ENCODE data around the gene ASS1. TPM values are rescaled to one million over a fixed set of nuclear protein-coding genes. Genes with fewer than 3 reads are reported as not detected.

The ASS1 gene
- total and polyA plus RNA-seq, 3 donors from 2014 or later, result 68.5 to 153 (median 90.2) TPM

DNA sequence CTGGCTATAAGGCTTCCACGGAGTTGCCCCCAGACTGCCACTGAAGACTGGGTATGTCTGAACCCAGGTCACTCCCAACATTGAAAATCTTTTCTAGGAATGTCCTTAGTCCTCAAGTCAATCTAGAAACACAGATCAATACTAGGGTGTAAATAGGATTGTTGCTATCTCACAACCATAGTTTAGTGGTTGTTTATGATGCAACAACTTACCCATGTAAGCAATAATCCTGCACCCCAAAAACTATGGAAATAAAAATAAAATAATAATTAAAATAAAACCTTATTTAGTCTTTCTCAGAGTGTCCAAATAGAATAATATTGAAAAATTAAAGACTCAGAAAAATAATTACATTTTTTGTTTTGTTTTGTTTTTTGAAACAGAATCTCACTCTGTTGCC, 68.3 kb downstream of the ASS1 start:
- DNase-seq, result no peak
- H3K27ac ChIP-seq, result no peak overlapping the region
- no peaks in the 10 kb centered on the region for H3K36me3 ChIP-seq (ENCODE audit: low read depth, missing control alignments)
- H3K4me3 ChIP-seq, result no peak overlapping the region
- H3K4me1 ChIP-seq, result no peaks in the 10 kb centered on the region
- H3K9me3 ChIP-seq, result no peaks in the 10 kb centered on the region
- no peaks in the 10 kb centered on the region for H3K27me3 ChIP-seq
- intact Hi-C loops (cut with DNase I; ENCODE audit: low total_unique reads), result no loop called here
- 96 to 100% methylated on average over 1 of the region's 1 CpG for WGBS, 2 donors
- TF ChIP-seq, protein P1, sequence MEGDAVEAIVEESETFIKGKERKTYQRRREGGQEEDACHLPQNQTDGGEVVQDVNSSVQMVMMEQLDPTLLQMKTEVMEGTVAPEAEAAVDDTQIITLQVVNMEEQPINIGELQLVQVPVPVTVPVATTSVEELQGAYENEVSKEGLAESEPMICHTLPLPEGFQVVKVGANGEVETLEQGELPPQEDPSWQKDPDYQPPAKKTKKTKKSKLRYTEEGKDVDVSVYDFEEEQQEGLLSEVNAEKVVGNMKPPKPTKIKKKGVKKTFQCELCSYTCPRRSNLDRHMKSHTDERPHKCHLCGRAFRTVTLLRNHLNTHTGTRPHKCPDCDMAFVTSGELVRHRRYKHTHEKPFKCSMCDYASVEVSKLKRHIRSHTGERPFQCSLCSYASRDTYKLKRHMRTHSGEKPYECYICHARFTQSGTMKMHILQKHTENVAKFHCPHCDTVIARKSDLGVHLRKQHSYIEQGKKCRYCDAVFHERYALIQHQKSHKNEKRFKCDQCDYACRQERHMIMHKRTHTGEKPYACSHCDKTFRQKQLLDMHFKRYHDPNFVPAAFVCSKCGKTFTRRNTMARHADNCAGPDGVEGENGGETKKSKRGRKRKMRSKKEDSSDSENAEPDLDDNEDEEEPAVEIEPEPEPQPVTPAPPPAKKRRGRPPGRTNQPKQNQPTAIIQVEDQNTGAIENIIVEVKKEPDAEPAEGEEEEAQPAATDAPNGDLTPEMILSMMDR (IDR thresholded peaks at IDR 0.05), result no peak
- TF ChIP-seq POLR2A (IDR thresholded peaks at IDR 0.05), result no peak

- Histone ChIP-seq H3K27me3 (no peaks in the 10 kb centered on the region), H3K36me3 (ENCODE audit: low read depth, missing control alignments) (no peaks in the 10 kb centered on the region), H3K4me1 (no peaks in the 10 kb centered on the region), H3K27ac (no peak overlapping the region), H3K9me3 (no peaks in the 10 kb centered on the region), H3K4me3 (no peak overlapping the region)
- no peak for DNase-seq
- TF ChIP-seq, protein P1 (IDR thresholded peaks at IDR 0.05), result no peak
- no peak for TF ChIP-seq POLR2A (IDR thresholded peaks at IDR 0.05)
- WGBS, 2 donors, result 75 to 100% methylated on average over 3 to 4 of the region's 4 CpGs
- intact Hi-C loops (cut with DNase I; ENCODE audit: low total_unique reads), result no loop called here
Observed at GRCh38 chr9:130518233-130518632, 73.5 kb downstream of the ASS1 start.

- H3K4me1 ChIP-seq, result no peaks in the 10 kb centered on the region
- no peak for DNase-seq
- no peaks in the 10 kb centered on the region for H3K36me3 ChIP-seq (ENCODE audit: low read depth, missing control alignments)
- WGBS, 2 donors, result 73% methylated on average over 17 to 24 of the region's 24 CpGs
- H3K27ac ChIP-seq, result no peak overlapping the region
- H3K27me3 ChIP-seq, result no peaks in the 10 kb centered on the region
- intact Hi-C loops (cut with DNase I; ENCODE audit: low total_unique reads), result no loop called here
- no peak for TF ChIP-seq POLR2A (IDR thresholded peaks at IDR 0.05)
- TF ChIP-seq, protein P1 (IDR thresholded peaks at IDR 0.05), result no peak
- H3K4me3 ChIP-seq, result no peak overlapping the region
- no peaks in the 10 kb centered on the region for H3K9me3 ChIP-seq
Observed at GRCh38 chr9:130518943-130519799, 74.4 kb downstream of the ASS1 start.

DNA sequence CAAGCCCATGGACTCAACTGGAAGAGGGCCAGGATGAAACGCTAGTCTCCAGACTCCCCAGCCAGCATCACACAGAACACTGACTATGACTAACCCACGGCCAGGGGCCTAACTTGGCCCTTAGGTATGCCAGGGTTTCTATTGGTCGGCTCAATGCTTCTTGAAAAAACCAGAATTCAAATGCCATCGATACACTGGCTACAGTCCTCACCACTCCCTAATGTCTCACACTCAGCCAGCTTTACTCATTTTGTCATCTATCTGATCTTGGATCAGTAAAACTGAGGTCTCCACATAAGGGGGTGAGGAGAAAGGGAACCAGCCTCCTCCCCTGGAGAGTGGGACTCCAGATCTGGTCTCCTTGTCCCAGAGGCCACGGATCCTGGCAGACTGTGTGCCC, 75.2 kb downstream of the ASS1 start:
- TF ChIP-seq, protein P1 (IDR thresholded peaks at IDR 0.05), result no peak
- TF ChIP-seq POLR2A (IDR thresholded peaks at IDR 0.05), result no peak
- DNase-seq, result no peak
- H3K9me3 ChIP-seq, result no peaks in the 10 kb centered on the region
- H3K36me3 ChIP-seq (ENCODE audit: low read depth, missing control alignments), result no peaks in the 10 kb centered on the region
- H3K4me3 ChIP-seq, result no peak overlapping the region
- no peaks in the 10 kb centered on the region for H3K4me1 ChIP-seq
- H3K27me3 ChIP-seq, result no peaks in the 10 kb centered on the region
- intact Hi-C loops (cut with DNase I; ENCODE audit: low total_unique reads), result no loop called here
- WGBS, 2 donors, result 89 to 93% methylated on average over 5 of the region's 5 CpGs
- no peak overlapping the region for H3K27ac ChIP-seq

DNA sequence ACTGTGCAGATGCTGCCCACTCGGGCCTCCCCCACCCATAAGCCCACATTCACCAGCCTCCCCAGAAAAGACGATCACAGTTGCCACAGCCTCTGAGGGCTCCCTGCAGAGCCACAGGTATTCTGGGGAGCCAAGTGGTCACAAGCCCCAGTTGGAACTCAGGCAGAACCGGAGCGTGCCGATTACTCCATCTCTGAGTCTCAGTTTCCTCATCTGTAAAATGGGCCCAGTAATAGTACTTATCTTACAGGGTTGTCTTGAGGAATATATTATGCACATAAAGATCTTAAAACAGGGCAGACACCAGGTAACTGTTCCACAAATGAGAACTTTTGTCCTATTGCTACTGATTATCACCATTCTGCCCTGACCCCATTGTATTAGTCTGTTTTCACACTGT, 77.0 kb downstream of the ASS1 start:
- Histone ChIP-seq H3K27me3 (no peaks in the 10 kb centered on the region), H3K27ac (no peak overlapping the region), H3K4me3 (no peak overlapping the region), H3K36me3 (ENCODE audit: low read depth, missing control alignments) (no peaks in the 10 kb centered on the region), H3K9me3 (no peaks in the 10 kb centered on the region), H3K4me1 (no peaks in the 10 kb centered on the region)
- WGBS, 2 donors, result 93 to 98% methylated on average over 4 to 5 of the region's 5 CpGs
- no peak for DNase-seq
- intact Hi-C loops (cut with DNase I; ENCODE audit: low total_unique reads), result no loop called here
- TF ChIP-seq POLR2A (IDR thresholded peaks at IDR 0.05), result no peak
- TF ChIP-seq, protein P1 (IDR thresholded peaks at IDR 0.05), result no peak

Data from testis (tissue), 3 donors.